ENCODE data around the gene GUCY1A1.

Gene GUCY1A1

GRCh38 chr4:155692361-155692760, 25.7 kb downstream of the GUCY1A1 start:
- DNase-seq (ENCODE audit: low read depth), result no peak

- DNase-seq (ENCODE audit: low read depth), result no peak
Observed at GRCh38 chr4:155693015-155693663, 26.5 kb downstream of the GUCY1A1 start.

GRCh38 chr4:155694100-155694785, 27.6 kb downstream of the GUCY1A1 start:
- DNase-seq (ENCODE audit: low read depth), result no peak

- no peak for DNase-seq (ENCODE audit: low read depth)
Observed at GRCh38 chr4:155696226-155696625, 29.6 kb downstream of the GUCY1A1 start.

GRCh38 chr4:155696726-155697125, 30.1 kb downstream of the GUCY1A1 start:
- no peak for DNase-seq (ENCODE audit: low read depth)

- DNase-seq (ENCODE audit: low read depth), result no peak
Observed at GRCh38 chr4:155701827-155702226, 35.2 kb downstream of the GUCY1A1 start.

GRCh38 chr4:155703486-155704247, 37.0 kb downstream of the GUCY1A1 start:
- no peak for DNase-seq (ENCODE audit: low read depth)

- DNase-seq (ENCODE audit: low read depth), result no peak
Observed at GRCh38 chr4:155704841-155705404, 38.3 kb downstream of the GUCY1A1 start.

- no peak for DNase-seq (ENCODE audit: low read depth)
Observed at GRCh38 chr4:155705664-155706063, 39.0 kb downstream of the GUCY1A1 start.

- no peak for DNase-seq (ENCODE audit: low read depth)
Observed at GRCh38 chr4:155706147-155706546, 39.5 kb downstream of the GUCY1A1 start.

- DNase-seq (ENCODE audit: low read depth), result no peak
Observed at GRCh38 chr4:155707251-155707650, 40.6 kb downstream of the GUCY1A1 start.

- no peak for DNase-seq (ENCODE audit: low read depth)
Observed at GRCh38 chr4:155708782-155709181, 42.1 kb downstream of the GUCY1A1 start.

- no peak for DNase-seq (ENCODE audit: low read depth)
Observed at GRCh38 chr4:155709918-155710317, 43.3 kb downstream of the GUCY1A1 start.

- no peak for DNase-seq (ENCODE audit: low read depth)
Observed at GRCh38 chr4:155711556-155711955, 44.9 kb downstream of the GUCY1A1 start.

- no peak for DNase-seq (ENCODE audit: low read depth)
Observed at GRCh38 chr4:155712846-155713245, 46.2 kb downstream of the GUCY1A1 start.

- no peak for DNase-seq (ENCODE audit: low read depth)
Observed at GRCh38 chr4:155713911-155714310, 47.3 kb downstream of the GUCY1A1 start.

- DNase-seq (ENCODE audit: low read depth), result no peak
Observed at GRCh38 chr4:155722336-155722735, 55.7 kb downstream of the GUCY1A1 start.

GRCh38 chr4:155722816-155723499, 56.3 kb downstream of the GUCY1A1 start:
- no peak for DNase-seq (ENCODE audit: low read depth)

GRCh38 chr4:155724731-155725130, 58.1 kb downstream of the GUCY1A1 start:
- DNase-seq (ENCODE audit: low read depth), result no peak

GRCh38 chr4:155734065-155734464, 67.4 kb downstream of the GUCY1A1 start:
- DNase-seq (ENCODE audit: low read depth), result no peak

- no peak for DNase-seq (ENCODE audit: low read depth)
Observed at GRCh38 chr4:155734951-155735350, 68.3 kb downstream of the GUCY1A1 start.

GRCh38 chr4:155735496-155735895, 68.8 kb downstream of the GUCY1A1 start:
- no peak for DNase-seq (ENCODE audit: low read depth)
